ENCODE results near the gene CDCA5. TPM values are rescaled to one million over a fixed set of nuclear protein-coding genes. Genes with fewer than 3 reads are reported as not detected.

CDCA5 gene
- total RNA-seq, 2 experiments from 2014 or later: 0.77 to 0.84 TPM

- peaks cover 73% of the 10 kb centered on the region for H3K36me3 Mint-ChIP-seq (ENCODE audit: low read depth)
- H3K27ac ChIP-seq (ENCODE audit: low read depth in 1 of 2, low read length in 2 of 2): no peak overlapping the region
- intact Hi-C loops (cut with DNase I, micrococcal nuclease): no loop called here
Observed at GRCh38 chr11:65102142-65103095, 18.6 kb upstream of the CDCA5 start.

GRCh38 chr11:65100674-65101350 is 17.0 kb upstream of the CDCA5 start:
- TF ChIP-seq CTCF (IDR thresholded peaks at IDR 0.05): no peak
- Mint-ChIP-seq H3K4me1 (ENCODE audit: low read depth) (peaks cover 17% of the 10 kb centered on the region), H3K27ac (no peak overlapping the region), H3K4me3 (no peak overlapping the region), H3K36me3 (ENCODE audit: low read depth) (peaks cover 67% of the 10 kb centered on the region), H3K27me3 (no peaks in the 10 kb centered on the region), H3K9me3 (no peaks in the 10 kb centered on the region)
- ChIA-PET CTCF (interaction anchor here (0.7 to 6.6 kb wide), 3 partner anchors 11 to 278 kb away, joined by 3 to 58 read pairs (median 4); partner anchors contain the start of genes ARL2 and TM7SF2), POLR2A (interaction anchor here (1.1 to 1.8 kb wide), 2 partner anchors 17 to 35 kb away, joined by 4 read pairs; partner anchors contain the start of gene ZNHIT2)
- no peaks in the 10 kb centered on the region for H3K27me3 ChIP-seq (ENCODE audit: control insufficient read depth in 1 of 2, insufficient read depth in 2 of 2, low read length in 2 of 2)
- no peak for ATAC-seq (ENCODE audit: poor library complexity)
- intact Hi-C loops (cut with DNase I, micrococcal nuclease): no loop called here
- H3K36me3 ChIP-seq (ENCODE audit: insufficient read depth, low read length): peaks cover 38% of the 10 kb centered on the region
- DNase-seq: no peak
- H3K4me3 ChIP-seq (ENCODE audit: low read length): no peak overlapping the region
- H3K4me1 ChIP-seq (ENCODE audit: insufficient read depth, low read length): peaks cover 18% of the 10 kb centered on the region
- no peaks in the 10 kb centered on the region for H3K9me3 ChIP-seq (ENCODE audit: control insufficient read depth in 1 of 2, insufficient read depth in 1 of 2, low read length in 2 of 2)
- no peak overlapping the region for H3K27ac ChIP-seq (ENCODE audit: low read depth in 1 of 2, low read length in 2 of 2)

More at GRCh38 chr11:65102142-65103095, 18.6 kb upstream of the CDCA5 start:
- Mint-ChIP-seq H3K4me3 (no peak overlapping the region), H3K27ac (no peak overlapping the region), H3K9me3 (no peaks in the 10 kb centered on the region), H3K27me3 (no peaks in the 10 kb centered on the region), H3K4me1 (ENCODE audit: low read depth) (peaks cover 15% of the 10 kb centered on the region)
- no peaks in the 10 kb centered on the region for H3K27me3 ChIP-seq (ENCODE audit: control insufficient read depth in 1 of 2, insufficient read depth in 2 of 2, low read length in 2 of 2)
- ChIA-PET CTCF (interaction anchor here (0.9 to 6.6 kb wide), 3 partner anchors 9 to 15 kb away, joined by 3 to 58 read pairs (median 3); partner anchors contain the start of genes TM7SF2 and ZNHIT2), POLR2A (interaction anchor here (0.8 to 0.9 kb wide), 2 partner anchors 10 to 20 kb away, joined by 3 read pairs; partner anchors contain the start of genes FAU and MRPL49)
- no peak for TF ChIP-seq CTCF (IDR thresholded peaks at IDR 0.05)
- H3K4me3 ChIP-seq (ENCODE audit: low read length): no peak overlapping the region
- DNase-seq (no peak), ATAC-seq (ENCODE audit: poor library complexity) (no peak)
- H3K4me1 ChIP-seq (ENCODE audit: insufficient read depth, low read length): peaks cover 7% of the 10 kb centered on the region
- no peaks in the 10 kb centered on the region for H3K9me3 ChIP-seq (ENCODE audit: control insufficient read depth in 1 of 2, insufficient read depth in 1 of 2, low read length in 2 of 2)
- peaks cover 46% of the 10 kb centered on the region for H3K36me3 ChIP-seq (ENCODE audit: insufficient read depth, low read length)

- peaks cover 35% of the 10 kb centered on the region for H3K36me3 Mint-ChIP-seq (ENCODE audit: low read depth)
Observed at GRCh38 chr11:65096926-65097325, 13.1 kb upstream of the CDCA5 start.

More at GRCh38 chr11:65096926-65097325, 13.1 kb upstream of the CDCA5 start:
- Mint-ChIP-seq H3K9me3 (no peaks in the 10 kb centered on the region), H3K4me1 (ENCODE audit: low read depth) (peaks cover 21% of the 10 kb centered on the region), H3K27me3 (no peaks in the 10 kb centered on the region), H3K27ac (peak overlapping the region; percentile 98), H3K4me3 (peak overlapping the region; percentile 96)
- no peaks in the 10 kb centered on the region for H3K9me3 ChIP-seq (ENCODE audit: control insufficient read depth in 1 of 2, insufficient read depth in 1 of 2, low read length in 2 of 2)
- H3K4me3 ChIP-seq (ENCODE audit: low read length): peak overlapping the region; percentile 79
- CTCF ChIA-PET: interaction anchor here (0.7 to 6.6 kb wide), 3 partner anchors 15 to 83 kb away, joined by 3 to 58 read pairs (median 4); partner anchors contain the start of genes ARL2, TM7SF2 and ZNHIT2
- TF ChIP-seq CTCF (IDR thresholded peaks at IDR 0.05): no peak
- H3K27ac ChIP-seq (ENCODE audit: low read depth in 1 of 2, low read length in 2 of 2): peak overlapping the region; percentile 78 to 85
- POLR2A ChIA-PET: interaction anchor here (0.6 to 6.9 kb wide), 16 partner anchors 14 to 1248 kb away, joined by 3 to 91 read pairs (median 4); partner anchors contain the start of genes ARL2, BRMS1, CDCA5 and EHD1
- no peaks in the 10 kb centered on the region for H3K27me3 ChIP-seq (ENCODE audit: control insufficient read depth in 1 of 2, insufficient read depth in 2 of 2, low read length in 2 of 2)
- peaks cover 18% of the 10 kb centered on the region for H3K36me3 ChIP-seq (ENCODE audit: insufficient read depth, low read length)
- no peak for ATAC-seq (ENCODE audit: poor library complexity)
- H3K4me1 ChIP-seq (ENCODE audit: insufficient read depth, low read length): peaks cover 23% of the 10 kb centered on the region
- no peak for DNase-seq
- intact Hi-C loops (cut with DNase I, micrococcal nuclease): loop anchor here (1.0 kb wide), 5 partner anchors 13 to 37 kb away; partner anchors contain the start of genes CDCA5 (in 2 of the 2), ZFPL1 (in 2 of the 2), ZNHIT2 (in 2 of the 2) and FAU (in 1 of the 2)

Measured in CD4-positive, alpha-beta T cell (primary cell).